ENCODE results near the gene TBCE.
"Not testable (repeated sequence)": the region's sequence is repeated elsewhere in the genome, so short reads cannot be mapped to it uniquely, and the experiment has no call there.

Gene TBCE

GRCh38 chr1:235465066-235465465 lies 97.8 kb downstream of the TBCE start:
- Histone ChIP-seq H3K4me1 (ENCODE audit: control insufficient read depth, insufficient read depth, low read length, poor library complexity, severe bottlenecking) (no peaks in the 10 kb centered on the region), H3K27ac (ENCODE audit: insufficient read depth, low read length, poor library complexity, severe bottlenecking) (no peak overlapping the region), H3K4me3 (ENCODE audit: insufficient read depth, low read depth, low read length, poor library complexity, severe bottlenecking) (no peak overlapping the region), H3K36me3 (ENCODE audit: control insufficient read depth, insufficient read depth, low read length) (no peaks in the 10 kb centered on the region), H3K27me3 (replicated peaks; ENCODE audit: control insufficient read depth, insufficient read depth, low read length, poor library complexity, severe bottlenecking) (no peaks in the 10 kb centered on the region), H3K9me3 (ENCODE audit: control insufficient read depth, low read length) (no peaks in the 10 kb centered on the region)
- DNase-seq: no peak

- no peaks in the 10 kb centered on the region for H3K36me3 ChIP-seq (ENCODE audit: control insufficient read depth, insufficient read depth, low read length)
- no peaks in the 10 kb centered on the region for H3K4me1 ChIP-seq (ENCODE audit: control insufficient read depth, insufficient read depth, low read length, poor library complexity, severe bottlenecking)
- no peak for DNase-seq
- H3K27ac ChIP-seq (ENCODE audit: insufficient read depth, low read length, poor library complexity, severe bottlenecking): no peak overlapping the region
- H3K27me3 ChIP-seq (replicated peaks; ENCODE audit: control insufficient read depth, insufficient read depth, low read length, poor library complexity, severe bottlenecking): no peaks in the 10 kb centered on the region
- no peak overlapping the region for H3K4me3 ChIP-seq (ENCODE audit: insufficient read depth, low read depth, low read length, poor library complexity, severe bottlenecking)
- H3K9me3 ChIP-seq (ENCODE audit: control insufficient read depth, low read length): no peaks in the 10 kb centered on the region
These were observed 100.8 kb downstream of the TBCE start for GRCh38 chr1:235468004-235468403.

- no peak overlapping the region for H3K27ac ChIP-seq (ENCODE audit: insufficient read depth, low read length, poor library complexity, severe bottlenecking)
- no peaks in the 10 kb centered on the region for H3K36me3 ChIP-seq (ENCODE audit: control insufficient read depth, insufficient read depth, low read length)
- DNase-seq: no peak
- H3K4me3 ChIP-seq (ENCODE audit: insufficient read depth, low read depth, low read length, poor library complexity, severe bottlenecking): no peak overlapping the region
- H3K27me3 ChIP-seq (replicated peaks; ENCODE audit: control insufficient read depth, insufficient read depth, low read length, poor library complexity, severe bottlenecking): no peaks in the 10 kb centered on the region
- no peaks in the 10 kb centered on the region for H3K9me3 ChIP-seq (ENCODE audit: control insufficient read depth, low read length)
- H3K4me1 ChIP-seq (ENCODE audit: control insufficient read depth, insufficient read depth, low read length, poor library complexity, severe bottlenecking): no peaks in the 10 kb centered on the region
These were observed 101.7 kb downstream of the TBCE start for GRCh38 chr1:235468970-235469369.

- H3K9me3 ChIP-seq (ENCODE audit: control insufficient read depth, low read length); DNase-seq; H3K27ac ChIP-seq (ENCODE audit: insufficient read depth, low read length, poor library complexity, severe bottlenecking); H3K4me1 ChIP-seq (ENCODE audit: control insufficient read depth, insufficient read depth, low read length, poor library complexity, severe bottlenecking); H3K36me3 ChIP-seq (ENCODE audit: control insufficient read depth, insufficient read depth, low read length); H3K27me3 ChIP-seq (replicated peaks; ENCODE audit: control insufficient read depth, insufficient read depth, low read length, poor library complexity, severe bottlenecking); H3K4me3 ChIP-seq (ENCODE audit: insufficient read depth, low read depth, low read length, poor library complexity, severe bottlenecking): not testable (repeated sequence)
These were observed 102.7 kb downstream of the TBCE start for GRCh38 chr1:235469897-235470296.

DNA sequence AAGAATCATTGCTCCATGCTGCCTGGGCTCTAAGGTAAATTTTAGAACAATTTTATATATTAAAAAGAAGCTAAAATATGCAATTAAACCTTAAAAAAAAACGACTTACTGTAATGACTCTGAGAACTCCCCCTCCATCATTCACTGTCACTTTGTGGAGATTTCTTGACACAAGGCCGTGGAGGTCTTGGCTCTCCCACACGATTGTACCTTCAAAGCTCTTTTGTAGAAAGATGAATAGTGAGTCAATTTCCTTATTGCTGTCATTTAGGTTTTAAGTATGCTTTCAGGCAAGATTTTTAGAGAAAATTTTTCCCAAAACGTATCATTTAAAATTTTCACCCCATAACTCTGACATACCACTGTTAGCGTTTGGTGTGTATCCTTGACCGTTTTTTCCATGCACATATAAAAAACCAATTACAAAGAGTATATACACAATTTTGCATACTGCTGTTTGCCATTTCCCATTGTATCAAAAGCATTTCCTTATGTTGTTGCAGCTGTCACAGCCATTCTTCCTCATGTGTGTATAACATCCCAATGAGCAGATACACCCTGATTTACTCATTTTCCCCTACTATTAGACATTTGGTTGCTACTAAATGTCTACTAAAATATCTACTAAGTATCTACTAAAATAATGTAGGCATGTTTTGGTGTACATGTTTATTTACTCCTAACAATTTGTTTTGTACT lies 103.7 kb downstream of the TBCE start:
- Histone ChIP-seq H3K9me3 (ENCODE audit: control insufficient read depth, low read length) (no peaks in the 10 kb centered on the region), H3K27me3 (replicated peaks; ENCODE audit: control insufficient read depth, insufficient read depth, low read length, poor library complexity, severe bottlenecking) (no peaks in the 10 kb centered on the region), H3K4me3 (ENCODE audit: insufficient read depth, low read depth, low read length, poor library complexity, severe bottlenecking) (no peak overlapping the region), H3K4me1 (ENCODE audit: control insufficient read depth, insufficient read depth, low read length, poor library complexity, severe bottlenecking) (no peaks in the 10 kb centered on the region), H3K36me3 (ENCODE audit: control insufficient read depth, insufficient read depth, low read length) (no peaks in the 10 kb centered on the region), H3K27ac (ENCODE audit: insufficient read depth, low read length, poor library complexity, severe bottlenecking) (no peak overlapping the region)
- no peak for DNase-seq

DNA sequence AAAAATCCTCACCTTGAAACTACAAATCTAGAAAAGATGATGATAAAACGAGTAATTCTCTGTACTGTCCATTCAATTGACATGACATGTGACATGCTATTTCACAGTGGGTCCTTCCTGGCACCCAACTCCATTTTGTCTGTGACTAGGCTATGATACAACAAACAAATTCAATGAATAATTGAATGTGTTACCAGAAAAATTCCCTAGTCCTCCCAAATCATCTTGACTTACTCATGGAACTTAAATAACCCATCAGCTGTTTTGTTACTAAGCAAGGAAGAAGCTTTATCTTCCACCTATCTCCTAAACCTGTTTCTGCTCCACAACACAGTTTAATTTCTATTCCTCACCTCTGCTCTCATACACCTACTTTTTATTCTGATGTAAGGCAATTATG lies 106.6 kb downstream of the TBCE start:
- Histone ChIP-seq H3K9me3 (ENCODE audit: control insufficient read depth, low read length) (no peaks in the 10 kb centered on the region), H3K36me3 (ENCODE audit: control insufficient read depth, insufficient read depth, low read length) (peaks cover 4% of the 10 kb centered on the region), H3K4me3 (ENCODE audit: insufficient read depth, low read depth, low read length, poor library complexity, severe bottlenecking) (no peak overlapping the region), H3K4me1 (ENCODE audit: control insufficient read depth, insufficient read depth, low read length, poor library complexity, severe bottlenecking) (no peaks in the 10 kb centered on the region), H3K27me3 (replicated peaks; ENCODE audit: control insufficient read depth, insufficient read depth, low read length, poor library complexity, severe bottlenecking) (no peaks in the 10 kb centered on the region), H3K27ac (ENCODE audit: insufficient read depth, low read length, poor library complexity, severe bottlenecking) (no peak overlapping the region)
- no peak for DNase-seq

DNA sequence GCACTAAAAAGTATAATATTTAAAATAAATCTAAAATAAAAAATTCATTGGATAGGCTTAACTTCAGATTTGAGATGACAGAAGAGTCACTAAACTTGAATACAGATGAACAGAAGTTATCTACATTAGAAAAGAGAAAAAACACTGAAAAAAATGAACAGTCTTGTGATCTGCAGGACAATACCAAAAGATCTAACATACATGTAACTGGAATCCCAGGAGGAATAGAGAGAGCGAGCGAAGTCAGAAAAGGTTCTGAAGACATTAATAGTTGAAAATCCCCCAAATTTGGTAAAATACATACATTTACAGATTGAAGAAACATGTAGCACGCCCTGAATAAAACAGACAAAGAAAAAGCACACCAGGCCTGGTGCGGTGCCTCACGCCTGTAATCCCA lies 115.9 kb downstream of the TBCE start:
- no peaks in the 10 kb centered on the region for H3K9me3 ChIP-seq (ENCODE audit: control insufficient read depth, low read length)
- DNase-seq: no peak
- H3K4me3 ChIP-seq (ENCODE audit: insufficient read depth, low read depth, low read length, poor library complexity, severe bottlenecking): no peak overlapping the region
- H3K36me3 ChIP-seq (ENCODE audit: control insufficient read depth, insufficient read depth, low read length): peaks cover 17% of the 10 kb centered on the region
- no peaks in the 10 kb centered on the region for H3K27me3 ChIP-seq (replicated peaks; ENCODE audit: control insufficient read depth, insufficient read depth, low read length, poor library complexity, severe bottlenecking)
- H3K4me1 ChIP-seq (ENCODE audit: control insufficient read depth, insufficient read depth, low read length, poor library complexity, severe bottlenecking): no peaks in the 10 kb centered on the region
- H3K27ac ChIP-seq (ENCODE audit: insufficient read depth, low read length, poor library complexity, severe bottlenecking): no peak overlapping the region

DNA sequence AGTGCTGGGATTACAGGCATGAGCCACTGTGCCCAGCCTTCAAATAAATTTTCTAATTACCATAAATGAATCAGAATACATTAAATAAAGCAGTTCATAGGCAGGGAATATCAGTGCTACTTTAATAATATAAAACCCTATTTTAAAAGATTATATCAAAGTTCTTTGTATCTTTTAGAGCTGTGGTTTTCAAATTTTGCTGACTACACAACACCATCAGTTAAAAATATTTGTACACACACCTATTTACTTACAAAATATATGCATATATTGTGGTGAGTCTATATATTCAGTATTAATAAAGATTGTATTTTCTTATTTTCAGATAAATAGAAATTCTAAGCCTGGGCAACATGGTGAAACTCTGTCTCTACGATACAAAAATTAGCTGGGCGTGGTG lies 118.3 kb downstream of the TBCE start:
- Histone ChIP-seq H3K4me1 (ENCODE audit: control insufficient read depth, insufficient read depth, low read length, poor library complexity, severe bottlenecking) (no peaks in the 10 kb centered on the region), H3K36me3 (ENCODE audit: control insufficient read depth, insufficient read depth, low read length) (peaks cover 7% of the 10 kb centered on the region), H3K9me3 (ENCODE audit: control insufficient read depth, low read length) (no peaks in the 10 kb centered on the region), H3K27ac (ENCODE audit: insufficient read depth, low read length, poor library complexity, severe bottlenecking) (no peak overlapping the region), H3K27me3 (replicated peaks; ENCODE audit: control insufficient read depth, insufficient read depth, low read length, poor library complexity, severe bottlenecking) (no peaks in the 10 kb centered on the region), H3K4me3 (ENCODE audit: insufficient read depth, low read depth, low read length, poor library complexity, severe bottlenecking) (no peak overlapping the region)
- no peak for DNase-seq

GRCh38 chr1:235486321-235486720 lies 119.1 kb downstream of the TBCE start:
- no peaks in the 10 kb centered on the region for H3K9me3 ChIP-seq (ENCODE audit: control insufficient read depth, low read length)
- H3K4me3 ChIP-seq (ENCODE audit: insufficient read depth, low read depth, low read length, poor library complexity, severe bottlenecking): no peak overlapping the region
- no peak overlapping the region for H3K27ac ChIP-seq (ENCODE audit: insufficient read depth, low read length, poor library complexity, severe bottlenecking)
- DNase-seq: no peak
- H3K4me1 ChIP-seq (ENCODE audit: control insufficient read depth, insufficient read depth, low read length, poor library complexity, severe bottlenecking): no peaks in the 10 kb centered on the region
- no peaks in the 10 kb centered on the region for H3K27me3 ChIP-seq (replicated peaks; ENCODE audit: control insufficient read depth, insufficient read depth, low read length, poor library complexity, severe bottlenecking)
- H3K36me3 ChIP-seq (ENCODE audit: control insufficient read depth, insufficient read depth, low read length): peaks cover 7% of the 10 kb centered on the region

DNA sequence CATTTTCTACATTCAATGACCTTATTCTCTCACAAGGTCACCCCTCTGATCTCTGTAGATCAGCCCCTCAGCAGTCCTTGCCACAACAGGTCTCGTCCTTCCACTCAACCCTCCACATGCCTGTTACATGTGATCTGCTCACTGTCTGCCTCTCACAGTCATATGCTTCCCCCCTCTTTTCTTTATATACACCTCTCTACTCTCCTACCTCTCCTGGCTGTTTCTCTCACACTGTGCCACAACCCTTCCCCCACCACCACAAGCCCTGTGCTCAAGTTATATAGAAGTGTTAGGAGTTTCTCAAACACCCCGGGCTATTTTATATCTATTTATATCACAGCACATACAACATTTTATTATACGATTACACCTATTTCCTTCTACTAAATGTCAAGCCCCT lies 124.4 kb downstream of the TBCE start:
- Histone ChIP-seq H3K9me3 (ENCODE audit: control insufficient read depth, low read length) (no peaks in the 10 kb centered on the region), H3K27ac (ENCODE audit: insufficient read depth, low read length, poor library complexity, severe bottlenecking) (no peak overlapping the region), H3K36me3 (ENCODE audit: control insufficient read depth, insufficient read depth, low read length) (no peaks in the 10 kb centered on the region), H3K4me3 (ENCODE audit: insufficient read depth, low read depth, low read length, poor library complexity, severe bottlenecking) (no peak overlapping the region), H3K27me3 (replicated peaks; ENCODE audit: control insufficient read depth, insufficient read depth, low read length, poor library complexity, severe bottlenecking) (no peaks in the 10 kb centered on the region), H3K4me1 (ENCODE audit: control insufficient read depth, insufficient read depth, low read length, poor library complexity, severe bottlenecking) (peaks cover 8% of the 10 kb centered on the region)
- DNase-seq: no peak

All from effector memory CD4-positive, alpha-beta T cell (primary cell).